Fibroblast of lung (primary cell): ENCODE results near the gene CYP2F1. TPM values are rescaled to one million over a fixed set of nuclear protein-coding genes. Genes with fewer than 3 reads are reported as not detected.

Source experiments
- DNase-seq, 2 donors: peaks; one replicate each; pipeline versions ENCODE4 v3.0.0 to v3.0.0-alpha.2; 2010; ENCODE audit warnings: low read depth in 2 of 2
- H2AFZ ChIP-seq: 2 replicates; pipeline ENCODE4 v1.5.1; 2012; ENCODE audit warnings: low read length, control low read depth, inconsistent platforms
- H3K27ac ChIP-seq: 2 replicates; pipeline ENCODE4 v1.5.1; 2011; ENCODE audit warnings: low read length, control low read depth; ENCODE audit not compliant: insufficient read depth
- H3K27me3 ChIP-seq: 2 replicates; pipeline ENCODE4 v1.5.1; 2011; ENCODE audit warnings: mild to moderate bottlenecking, low read length; ENCODE audit not compliant: control insufficient read depth, insufficient read depth
- H3K36me3 ChIP-seq: 2 replicates; pipeline ENCODE4 v1.5.1; 2011; ENCODE audit warnings: low read length; ENCODE audit not compliant: control insufficient read depth, insufficient read depth
- H3K4me1 ChIP-seq: 2 replicates; pipeline ENCODE4 v1.5.1; 2011; ENCODE audit warnings: low read length; ENCODE audit not compliant: control insufficient read depth, insufficient read depth; ENCODE audit errors: extremely low read depth
- H3K4me2 ChIP-seq: 2 replicates; pipeline ENCODE4 v1.5.1; 2011; ENCODE audit warnings: low read length, control low read depth; ENCODE audit not compliant: insufficient read depth; ENCODE audit errors: extremely low read depth
- H3K4me3 ChIP-seq, 4 experiments: fragments of 200-600 bp in 1 of 4; sonication (generic) in 1 of 4; replicated peaks in 1 of 4; 2 replicates each; pipeline ENCODE4 v1.5.1; 2011 to 2016; ENCODE audit warnings: low read length in 4 of 4, low read depth in 3 of 4, mild to moderate bottlenecking in 3 of 4, control low read depth in 2 of 4, inconsistent platforms in 1 of 4, mixed read lengths in 1 of 4; ENCODE audit not compliant: insufficient read depth in 1 of 4; ENCODE audit errors: control extremely low read depth in 1 of 4
- H3K79me2 ChIP-seq: 2 replicates; pipeline ENCODE4 v1.5.1; 2012; ENCODE audit warnings: mild to moderate bottlenecking, low read length, inconsistent platforms; ENCODE audit not compliant: control insufficient read depth, insufficient read depth
- H3K9ac ChIP-seq: 2 replicates; pipeline ENCODE4 v1.5.1; 2011; ENCODE audit warnings: mild to moderate bottlenecking, low read length, control low read depth; ENCODE audit not compliant: insufficient read depth
- H3K9me3 ChIP-seq: 2 replicates; pipeline ENCODE4 v1.5.1; 2012; ENCODE audit warnings: low read depth, low read length; ENCODE audit not compliant: control insufficient read depth, insufficient read depth
- H4K20me1 ChIP-seq: 2 replicates; pipeline ENCODE4 v1.5.1; 2011; ENCODE audit warnings: low read length; ENCODE audit not compliant: control insufficient read depth, insufficient read depth; ENCODE audit errors: extremely low read depth
- EZH2 ChIP-seq: IDR thresholded peaks from 2 replicates; pipeline ENCODE4 v1.5.1; 2012; ENCODE audit warnings: low read length, control low read depth, mild to moderate bottlenecking; ENCODE audit errors: missing control alignments
- polyA plus RNA-seq, 2 donors: library from polyadenylated mRNA; depleted of rRNA in 1 of 2; stranded (reverse) in 1 of 2; unstranded in 1 of 2; fragments of >200 nt; gene quantifications; 2 replicates each; pipeline ENCODE4 v1.2.1, GENCODE V29; 2011 to 2012; ENCODE audit warnings: missing spikeins in 1 of 2
- total RNA-seq: library from RNA; depleted of rRNA; stranded (reverse); fragments of >200 nt; gene quantifications from 2 replicates; pipeline ENCODE4 v1.2.1, GENCODE V29; 2014
- TF ChIP-seq, protein P1 (sequence below), 2 donors: IDR thresholded peaks in 1 of 2; conservative IDR thresholded peaks in 1 of 2; 1 replicate in 1 of 2; 2 replicates in 1 of 2; pipeline ENCODE4 v1.5.1; 2011 to 2012; ENCODE audit warnings: low read length in 2 of 2, control low read depth in 1 of 2, inconsistent platforms in 1 of 2, low read depth in 1 of 2, mild to moderate bottlenecking in 1 of 2

CYP2F1 gene
- total and polyA plus RNA-seq, 2 donors (not counting 1 experiment from before 2014, with no cell fraction given) = not detected

DNA sequence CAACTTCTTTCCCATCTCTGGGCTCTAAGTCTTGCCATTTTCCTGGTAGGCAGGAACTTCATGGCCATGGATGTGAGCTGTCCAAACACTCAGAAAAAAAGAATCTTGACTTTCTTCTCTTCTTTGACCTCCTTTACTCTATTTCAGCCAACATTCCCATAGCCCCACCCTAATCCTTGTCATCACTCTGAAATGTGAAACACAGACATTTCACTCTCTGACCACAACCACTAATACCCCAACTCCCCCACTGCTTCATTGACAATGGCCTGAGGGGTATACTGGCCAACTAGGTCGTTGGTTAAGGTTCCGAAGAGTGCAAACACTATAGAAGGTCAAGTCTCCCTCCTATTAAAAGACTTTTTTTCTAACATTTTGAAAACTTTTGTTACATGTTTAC lies 30.7 kb upstream of the CYP2F1 start:
- Histone ChIP-seq H4K20me1 (no peaks in the 10 kb centered on the region), H3K4me1 (no peaks in the 10 kb centered on the region), H3K36me3 (no peaks in the 10 kb centered on the region), H3K9ac (no peak overlapping the region), H2AFZ (no peak overlapping the region), H3K4me2 (no peak overlapping the region), H3K79me2 (no peaks in the 10 kb centered on the region), H3K4me3 (no peak overlapping the region), H3K9me3 (no peaks in the 10 kb centered on the region), H3K27me3 (no peaks in the 10 kb centered on the region), H3K27ac (no peak overlapping the region)
- no peak for TF ChIP-seq EZH2
- TF ChIP-seq, protein P1, sequence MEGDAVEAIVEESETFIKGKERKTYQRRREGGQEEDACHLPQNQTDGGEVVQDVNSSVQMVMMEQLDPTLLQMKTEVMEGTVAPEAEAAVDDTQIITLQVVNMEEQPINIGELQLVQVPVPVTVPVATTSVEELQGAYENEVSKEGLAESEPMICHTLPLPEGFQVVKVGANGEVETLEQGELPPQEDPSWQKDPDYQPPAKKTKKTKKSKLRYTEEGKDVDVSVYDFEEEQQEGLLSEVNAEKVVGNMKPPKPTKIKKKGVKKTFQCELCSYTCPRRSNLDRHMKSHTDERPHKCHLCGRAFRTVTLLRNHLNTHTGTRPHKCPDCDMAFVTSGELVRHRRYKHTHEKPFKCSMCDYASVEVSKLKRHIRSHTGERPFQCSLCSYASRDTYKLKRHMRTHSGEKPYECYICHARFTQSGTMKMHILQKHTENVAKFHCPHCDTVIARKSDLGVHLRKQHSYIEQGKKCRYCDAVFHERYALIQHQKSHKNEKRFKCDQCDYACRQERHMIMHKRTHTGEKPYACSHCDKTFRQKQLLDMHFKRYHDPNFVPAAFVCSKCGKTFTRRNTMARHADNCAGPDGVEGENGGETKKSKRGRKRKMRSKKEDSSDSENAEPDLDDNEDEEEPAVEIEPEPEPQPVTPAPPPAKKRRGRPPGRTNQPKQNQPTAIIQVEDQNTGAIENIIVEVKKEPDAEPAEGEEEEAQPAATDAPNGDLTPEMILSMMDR (conservative IDR thresholded peaks at IDR 0.05 in 1 of 2, IDR thresholded peaks at IDR 0.05 in 1 of 2; ENCODE audit: low read depth in 1 of 2, low read length in 2 of 2) = no peak
- DNase-seq = no peak

DNA sequence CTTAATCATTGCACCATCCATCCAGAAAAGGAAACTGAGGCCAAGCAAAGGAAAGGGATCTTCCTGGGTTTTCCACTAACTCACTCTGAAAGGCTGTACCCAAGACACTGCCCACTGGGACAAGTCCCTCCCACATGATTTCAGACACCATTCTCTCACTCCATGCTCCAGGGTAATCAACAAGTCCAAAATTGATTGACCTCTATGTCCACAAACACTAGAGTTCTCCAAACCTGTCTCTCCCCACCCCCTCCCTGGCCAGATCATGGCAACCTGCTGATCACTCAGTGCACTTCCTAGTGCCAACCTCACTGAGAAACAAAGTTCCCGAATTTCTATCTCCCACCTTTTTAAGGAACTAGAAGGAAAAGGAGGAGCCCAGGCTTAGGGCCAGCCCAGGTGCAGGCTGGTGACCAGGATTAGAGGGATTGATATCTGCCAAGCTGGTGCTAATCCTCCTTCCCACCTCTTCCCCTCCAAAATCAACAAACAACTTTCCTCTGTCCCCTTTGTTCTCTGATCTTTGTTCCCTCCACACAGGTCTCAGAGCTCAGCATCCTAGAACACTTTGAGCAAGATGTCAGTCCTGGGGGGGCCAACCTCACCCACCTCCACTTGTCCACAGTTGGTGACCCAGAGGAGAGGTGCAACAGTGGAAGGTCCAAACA lies 28.4 kb upstream of the CYP2F1 start:
- no peak overlapping the region for H2AFZ ChIP-seq
- H3K4me3 ChIP-seq = no peak overlapping the region
- no peak for DNase-seq
- no peaks in the 10 kb centered on the region for H3K27me3 ChIP-seq
- no peak overlapping the region for H3K27ac ChIP-seq
- no peak overlapping the region for H3K9ac ChIP-seq
- no peaks in the 10 kb centered on the region for H3K79me2 ChIP-seq
- no peaks in the 10 kb centered on the region for H3K9me3 ChIP-seq
- no peaks in the 10 kb centered on the region for H3K4me1 ChIP-seq
- H3K4me2 ChIP-seq = no peak overlapping the region
- no peaks in the 10 kb centered on the region for H3K36me3 ChIP-seq
- H4K20me1 ChIP-seq = no peaks in the 10 kb centered on the region
- TF ChIP-seq EZH2 = no peak

DNA sequence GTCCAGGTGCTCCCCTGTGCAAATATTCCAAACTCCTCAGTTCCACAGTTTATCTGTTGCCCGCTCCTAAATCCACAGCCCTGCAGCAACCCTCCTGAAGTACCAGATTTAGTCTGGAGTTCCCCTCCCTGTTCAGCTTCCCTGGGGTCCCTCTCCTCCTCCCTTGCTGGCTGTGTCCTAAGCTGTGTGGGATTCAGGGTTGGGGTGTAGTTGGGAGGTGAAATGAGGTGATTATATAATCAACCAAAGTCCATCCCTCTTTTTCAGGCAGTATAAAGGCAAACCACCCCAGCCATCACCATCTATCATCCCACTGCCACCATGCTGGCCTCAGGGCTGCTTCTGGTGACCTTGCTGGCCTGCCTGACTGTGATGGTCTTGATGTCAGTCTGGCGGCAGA lies 26.1 kb upstream of the CYP2F1 start, which contains the start of gene CYP2A13:
TSS of gene CYP2A13 (plus strand) at position 301 of the 400 bp plus-strand sequence. CDS start at position 322, 21 bp downstream.
- H3K79me2 ChIP-seq = no peaks in the 10 kb centered on the region
- no peak within 1 kb of the TSS for H2AFZ ChIP-seq
- no peak for DNase-seq
- no peaks in the 10 kb centered on the region for H4K20me1 ChIP-seq
- no peak within 1 kb of the TSS for H3K4me2 ChIP-seq
- H3K27me3 ChIP-seq = no peaks in the 10 kb centered on the region
- no peaks in the 10 kb centered on the region for H3K9me3 ChIP-seq
- no peaks in the 10 kb centered on the region for H3K4me1 ChIP-seq
- H3K9ac ChIP-seq = no peak within 1 kb of the TSS
- TF ChIP-seq, protein P1 (conservative IDR thresholded peaks at IDR 0.05 in 1 of 2, IDR thresholded peaks at IDR 0.05 in 1 of 2; ENCODE audit: low read depth in 1 of 2, low read length in 2 of 2) = no peak
- TF ChIP-seq EZH2 = no peak
- no peaks in the 10 kb centered on the region for H3K36me3 ChIP-seq
- H3K27ac ChIP-seq = no peak within 1 kb of the TSS
- H3K4me3 ChIP-seq = no peak within 1 kb of the TSS
